Measurements from ENCODE around the gene SLC35G2. TPM values are rescaled to one million over a fixed set of nuclear protein-coding genes. Genes with fewer than 3 reads are reported as not detected.

The SLC35G2 gene
- polyA plus RNA-seq, 2 of the 4 experiments (the other 2 are of a cell fraction): 17.2 to 34.8 TPM

DNA sequence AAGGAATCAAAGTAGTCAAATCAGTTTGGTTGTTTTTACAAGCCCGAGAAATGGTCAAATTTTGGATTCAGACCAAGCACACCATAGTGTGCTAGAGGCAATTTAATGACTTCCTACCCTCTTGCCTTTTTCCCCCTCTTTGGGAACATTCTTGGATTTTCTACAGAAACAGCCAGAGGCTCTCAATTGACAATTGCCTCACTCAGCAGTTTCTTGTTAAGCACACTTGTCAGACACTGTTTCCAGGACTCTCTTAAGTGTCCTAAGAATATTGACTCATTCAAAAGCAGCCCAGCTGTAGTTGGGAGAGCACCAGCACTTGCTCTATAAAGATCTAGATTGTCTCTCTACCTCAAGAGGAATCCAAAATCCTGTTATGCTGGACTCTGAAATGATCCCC is 1.5 kb upstream of the SLC35G2 start:
- WGBS (ENCODE audit: missing lambda C conversion rate): 62% methylated on average over 1 of the region's 1 CpG
- FAIRE-seq: no peak
- ATAC-seq: no peak
- POLR2A ChIA-PET: interaction anchor here (1.5 kb wide), 1 partner anchor 65 kb away, joined by 3 read pairs; the partner anchor contains the start of gene STAG1
- Histone ChIP-seq H3K4me2 (no peak overlapping the region; the same call in 2 of the 3 replicates), H3K4me3 (no peak overlapping the region), H3K9me3 (no peaks in the 10 kb centered on the region), H3K4me1 (peaks cover 14% of the 10 kb centered on the region; the same call in 2 of the 3 replicates), H3K27ac (peak overlapping the region; percentile 8 to 98; a peak in 3 of 6 replicates)
- DNase-seq (ENCODE audit: low read depth in 1 of 2, low spot score in 1 of 2): no peak
- CTCF ChIA-PET: interaction anchor here (1.1 kb wide), 1 partner anchor 31 kb away, joined by 3 read pairs; no protein-coding TSS in a partner anchor
- TF ChIP-seq FOSB (CRISPR knock-in tag; IDR thresholded peaks at IDR 0.05) (no peak), MAFK (IDR thresholded peaks at IDR 0.05; ENCODE audit: partially characterized antibody) (peak; percentile 79)

DNA sequence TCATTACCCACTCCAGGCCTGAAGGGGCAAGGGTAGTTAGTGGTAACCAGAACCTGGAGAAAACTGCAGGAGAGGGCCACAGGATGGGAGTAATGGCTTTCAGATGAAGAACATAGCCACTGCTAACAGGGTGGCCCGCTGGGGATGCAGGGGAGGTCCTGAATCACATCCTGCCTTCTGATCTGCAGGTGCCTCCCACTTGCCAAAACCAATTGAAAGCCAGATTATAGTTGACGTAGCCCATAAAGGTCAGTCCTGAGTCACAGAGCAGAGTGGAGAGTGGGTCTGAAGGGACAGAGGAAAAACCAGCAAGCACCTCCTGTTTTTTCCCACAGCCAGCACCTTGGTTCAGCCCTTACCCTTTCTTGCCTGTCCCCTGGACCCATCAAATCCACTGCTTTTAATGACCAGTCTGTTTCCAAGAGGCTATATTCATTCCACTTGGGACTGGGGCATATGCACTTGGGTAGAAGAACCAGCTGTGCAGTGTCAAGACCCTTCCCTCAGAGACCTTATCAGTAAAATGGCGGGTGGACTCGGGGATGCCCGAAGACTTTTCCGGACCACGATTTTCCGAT is 646 bp upstream of the SLC35G2 start:
- WGBS (ENCODE audit: missing lambda C conversion rate): 0% methylated on average over 8 of the region's 8 CpGs
- Histone ChIP-seq H3K4me1 (peaks cover 14% of the 10 kb centered on the region; the same call in 2 of the 3 replicates), H3K9me3 (0 out of 3 replicates have a peak, but pooled peaks cover 4% of the 10 kb centered on the region), H3K27ac (peak overlapping the region; percentile 92 to 98), H3K4me2 (peak overlapping the region; percentile 87), H3K4me3 (peak overlapping the region; percentile 75)
- ATAC-seq (peak; percentile 87 to 89), DNase-seq (ENCODE audit: low read depth in 1 of 2, low spot score in 1 of 2) (peak; percentile 71 to 90), FAIRE-seq (no peak)
- POLR2A ChIA-PET: interaction anchor here (0.6 to 1.2 kb wide), 5 partner anchors 21 to 622 kb away, joined by 3 to 8 read pairs (median 4); partner anchors contain the start of genes MSL2, NCK1 and STAG1
- peak; percentile 55 for TF ChIP-seq POLR2A (IDR thresholded peaks at IDR 0.05; ENCODE audit: low read length)
- TF ChIP-seq, protein P1, sequence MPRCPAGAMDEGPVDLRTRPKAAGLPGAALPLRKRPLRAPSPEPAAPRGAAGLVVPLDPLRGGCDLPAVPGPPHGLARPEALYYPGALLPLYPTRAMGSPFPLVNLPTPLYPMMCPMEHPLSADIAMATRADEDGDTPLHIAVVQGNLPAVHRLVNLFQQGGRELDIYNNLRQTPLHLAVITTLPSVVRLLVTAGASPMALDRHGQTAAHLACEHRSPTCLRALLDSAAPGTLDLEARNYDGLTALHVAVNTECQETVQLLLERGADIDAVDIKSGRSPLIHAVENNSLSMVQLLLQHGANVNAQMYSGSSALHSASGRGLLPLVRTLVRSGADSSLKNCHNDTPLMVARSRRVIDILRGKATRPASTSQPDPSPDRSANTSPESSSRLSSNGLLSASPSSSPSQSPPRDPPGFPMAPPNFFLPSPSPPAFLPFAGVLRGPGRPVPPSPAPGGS (IDR thresholded peaks at IDR 0.05): peak; percentile 61; the same call in 1 of the 3 replicates
- peak in 1 of 2 experiments; percentile 23; a peak in 1 of 5 replicates for TF ChIP-seq JUN (IDR thresholded peaks at IDR 0.05)
- no peak for TF ChIP-seq NPAS2 (CRISPR knock-in tag; IDR thresholded peaks at IDR 0.05; ENCODE audit: borderline replicate concordance)
- TF ChIP-seq RFX5 (IDR thresholded peaks at IDR 0.05): peak; percentile 73; the same call in 1 of the 2 replicates
- TF ChIP-seq NR3C1 (IDR thresholded peaks at IDR 0.05): no peak
- TF ChIP-seq FOSB (CRISPR knock-in tag; IDR thresholded peaks at IDR 0.05): 0 out of 2 replicates have a peak, but pooled peaks have one; percentile 25
- TF ChIP-seq FOSL2 (IDR thresholded peaks at IDR 0.05): no peak
- TF ChIP-seq FOSL2 (CRISPR knock-in tag; IDR thresholded peaks at IDR 0.05): peak; percentile 36
- TF ChIP-seq EHMT2 (IDR thresholded peaks at IDR 0.05; ENCODE audit: low read depth): no peak
- peak; percentile 25 to 35; a peak in 2 of 5 replicates for TF ChIP-seq RAD21 (conservative IDR thresholded peaks at IDR 0.05 in 1 of 2, IDR thresholded peaks at IDR 0.05 in 1 of 2)
- no peak for TF ChIP-seq KDM5A (IDR thresholded peaks at IDR 0.05)
- CTCF ChIA-PET: interaction anchor here (0.8 kb wide), 1 partner anchor 64 kb away, joined by 3 read pairs; no protein-coding TSS in a partner anchor

DNA sequence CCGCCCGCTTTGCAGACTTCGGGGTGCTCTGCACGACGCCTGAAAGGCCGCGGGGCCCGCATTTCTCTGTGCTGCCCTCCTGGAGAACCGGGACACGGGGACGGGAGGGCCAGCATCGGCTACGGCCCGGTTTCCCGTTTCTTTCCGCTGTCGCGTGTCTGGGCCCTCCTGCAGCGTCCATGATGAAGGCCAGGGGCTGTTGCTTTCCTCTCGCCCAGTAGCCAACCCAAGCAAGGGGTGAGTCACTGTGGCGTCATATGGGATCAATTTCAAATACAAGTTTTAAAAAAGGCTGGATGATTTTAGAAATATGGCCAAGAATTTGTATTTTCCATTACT is 435 bp downstream of the SLC35G2 start:
- CTCF ChIA-PET: no interaction called here
- Histone ChIP-seq H3K4me3 (peak overlapping the region; percentile 75), H3K4me1 (peaks cover 14% of the 10 kb centered on the region; the same call in 2 of the 3 replicates), H3K27ac (peak overlapping the region; percentile 92 to 98), H3K9me3 (0 out of 3 replicates have a peak, but pooled peaks cover 10% of the 10 kb centered on the region), H3K4me2 (peak overlapping the region; percentile 87)
- peak; percentile 35 to 66 for DNase-seq (ENCODE audit: low read depth in 1 of 2, low spot score in 1 of 2)
- peak in 1 of 2 experiments; percentile 0; a peak in 1 of 5 replicates for TF ChIP-seq JUN (IDR thresholded peaks at IDR 0.05)
- TF ChIP-seq, protein P2, sequence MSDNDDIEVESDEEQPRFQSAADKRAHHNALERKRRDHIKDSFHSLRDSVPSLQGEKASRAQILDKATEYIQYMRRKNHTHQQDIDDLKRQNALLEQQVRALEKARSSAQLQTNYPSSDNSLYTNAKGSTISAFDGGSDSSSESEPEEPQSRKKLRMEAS (IDR thresholded peaks at IDR 0.05): 0 out of 2 replicates have a peak, but pooled peaks have one; percentile 2
- no peak for TF ChIP-seq FOSL2 (IDR thresholded peaks at IDR 0.05)
- peak; percentile 82 for TF ChIP-seq FOSL2 (CRISPR knock-in tag; IDR thresholded peaks at IDR 0.05)
- no peak for TF ChIP-seq NPAS2 (CRISPR knock-in tag; IDR thresholded peaks at IDR 0.05; ENCODE audit: borderline replicate concordance)
- POLR2A ChIA-PET: interaction anchor here (1.0 kb wide), 2 partner anchors 42 to 67 kb away, joined by 4 to 6 read pairs; partner anchors contain the start of genes NCK1 and STAG1
- peak; percentile 80 to 84 for ATAC-seq
- 3% methylated on average over 6 of the region's 21 CpGs for WGBS (ENCODE audit: missing lambda C conversion rate)
- no peak for FAIRE-seq
